GM19397 (cell line): ENCODE measurements around the gene TTLL11.

Source experiments
- ATAC-seq: cut with Tn5 transposase; IDR thresholded peaks from one replicate; pipeline ENCODE4 v1.9.1; 2021; ENCODE audit warnings: mild to moderate bottlenecking, moderate library complexity; ENCODE audit not compliant: unreplicated experiment

The TTLL11 gene

GRCh38 chr9:121944711-121945191 lies 148.4 kb downstream of the TTLL11 start:
- no peak for ATAC-seq

- ATAC-seq: peak; percentile 61
Observed at GRCh38 chr9:121943463-121943862, 149.6 kb downstream of the TTLL11 start.

- ATAC-seq: no peak
Observed at GRCh38 chr9:121942866-121943382, 150.2 kb downstream of the TTLL11 start.

- ATAC-seq: no peak
Observed at GRCh38 chr9:121942313-121942712, 150.8 kb downstream of the TTLL11 start.

- ATAC-seq: no peak
Observed at GRCh38 chr9:121939643-121940042, 153.5 kb downstream of the TTLL11 start.

- ATAC-seq: no peak
Observed at GRCh38 chr9:121938621-121939020, 154.5 kb downstream of the TTLL11 start.

GRCh38 chr9:121937240-121937639 lies 155.9 kb downstream of the TTLL11 start:
- peak; percentile 63 for ATAC-seq

GRCh38 chr9:121935739-121936138 lies 157.4 kb downstream of the TTLL11 start:
- no peak for ATAC-seq

GRCh38 chr9:121930956-121931355 lies 162.2 kb downstream of the TTLL11 start:
- no peak for ATAC-seq

GRCh38 chr9:121929893-121930875 lies 162.9 kb downstream of the TTLL11 start:
- ATAC-seq: no peak

- no peak for ATAC-seq
Observed at GRCh38 chr9:121927636-121928035, 165.5 kb downstream of the TTLL11 start.

- ATAC-seq: no peak
Observed at GRCh38 chr9:121927081-121927480, 166.0 kb downstream of the TTLL11 start.

GRCh38 chr9:121926351-121926801 lies 166.7 kb downstream of the TTLL11 start:
- ATAC-seq: no peak

GRCh38 chr9:121925935-121926334 lies 167.2 kb downstream of the TTLL11 start:
- ATAC-seq: no peak

- no peak for ATAC-seq
Observed at GRCh38 chr9:121924700-121925099, 168.4 kb downstream of the TTLL11 start.

- ATAC-seq: no peak
Observed at GRCh38 chr9:121921444-121921843, 171.7 kb downstream of the TTLL11 start.

- ATAC-seq: no peak
Observed at GRCh38 chr9:121917375-121918335, 175.5 kb downstream of the TTLL11 start.

GRCh38 chr9:121915304-121915625 lies 177.8 kb downstream of the TTLL11 start:
- no peak for ATAC-seq

- no peak for ATAC-seq
Observed at GRCh38 chr9:121914604-121915303, 178.4 kb downstream of the TTLL11 start.

- no peak for ATAC-seq
Observed at GRCh38 chr9:121914017-121914595, 179.0 kb downstream of the TTLL11 start.
